IPS-NIHi11 (cell line): ENCODE measurements around the gene SH3TC1.

Experiments used
- DNase-seq: peaks from one replicate; pipeline ENCODE4 v3.0.0; 2012; ENCODE audit warnings: mixed read lengths, low spot score

Gene SH3TC1

GRCh38 chr4:8229331-8229975, 30.4 kb downstream of the SH3TC1 start:
- no peak for DNase-seq

- DNase-seq, result no peak
These were observed 30.9 kb downstream of the SH3TC1 start for GRCh38 chr4:8230033-8230432.

- DNase-seq, result no peak
These were observed 31.8 kb downstream of the SH3TC1 start for GRCh38 chr4:8230891-8231290.

GRCh38 chr4:8231551-8232049, 32.5 kb downstream of the SH3TC1 start:
- no peak for DNase-seq

- DNase-seq, result no peak
These were observed 33.7 kb downstream of the SH3TC1 start for GRCh38 chr4:8232748-8233147.

GRCh38 chr4:8233672-8234484, 34.8 kb downstream of the SH3TC1 start:
- no peak for DNase-seq

GRCh38 chr4:8234715-8235114, 35.6 kb downstream of the SH3TC1 start:
- DNase-seq, result no peak

- no peak for DNase-seq
These were observed 36.1 kb downstream of the SH3TC1 start for GRCh38 chr4:8235224-8235623.

GRCh38 chr4:8235686-8236085, 36.6 kb downstream of the SH3TC1 start:
- DNase-seq, result no peak

- DNase-seq, result no peak
These were observed 37.2 kb downstream of the SH3TC1 start for GRCh38 chr4:8236106-8236919.

- no peak for DNase-seq
These were observed 37.8 kb downstream of the SH3TC1 start for GRCh38 chr4:8236920-8237195.

- no peak for DNase-seq
These were observed 38.3 kb downstream of the SH3TC1 start for GRCh38 chr4:8237256-8237989.

- peak; percentile 58 for DNase-seq
These were observed 39.0 kb downstream of the SH3TC1 start for GRCh38 chr4:8238036-8238511.

GRCh38 chr4:8238515-8239053, 39.5 kb downstream of the SH3TC1 start:
- DNase-seq, result peak; percentile 94

GRCh38 chr4:8239226-8239625, 40.1 kb downstream of the SH3TC1 start:
- DNase-seq, result no peak

GRCh38 chr4:8239661-8240060, 40.6 kb downstream of the SH3TC1 start:
- no peak for DNase-seq

- no peak for DNase-seq
These were observed 41.3 kb downstream of the SH3TC1 start for GRCh38 chr4:8240211-8241041.

GRCh38 chr4:8241211-8241779, 42.2 kb downstream of the SH3TC1 start:
- DNase-seq, result no peak

GRCh38 chr4:8241895-8242696, 43.0 kb downstream of the SH3TC1 start:
- peak; percentile 98 for DNase-seq
